Epithelial cell of proximal tubule (primary cell): ENCODE measurements around the gene MB21D2. TPM values are rescaled to one million over a fixed set of nuclear protein-coding genes. Genes with fewer than 3 reads are reported as not detected.

Experiments used
- DNase-seq: peaks from one replicate; pipeline ENCODE4 v3.0.0-alpha.2; 2011; ENCODE audit warnings: low read depth
- H3K4me3 ChIP-seq: 2 replicates; pipeline ENCODE4 v1.5.1; 2011; ENCODE audit warnings: low read depth, mild to moderate bottlenecking, low read length
- CTCF ChIP-seq: conservative IDR thresholded peaks from 2 replicates; pipeline ENCODE4 v1.5.1; 2012; ENCODE audit warnings: low read depth, mild to moderate bottlenecking, low read length
- total RNA-seq: library from RNA; depleted of rRNA; stranded (reverse); fragments of >200 nt; gene quantifications from 2 replicates; pipeline ENCODE4 v1.2.3, GENCODE V29; 2015

Gene MB21D2
- total RNA-seq, 1 donor from 2014 or later = 17.7 TPM

- no peak for TF ChIP-seq CTCF
- H3K4me3 ChIP-seq = no peak overlapping the region
- no peak for DNase-seq
These were observed 89.6 kb downstream of the MB21D2 start for GRCh38 chr3:192827863-192828594.

- no peak for DNase-seq
- TF ChIP-seq CTCF = no peak
These were observed 90.4 kb downstream of the MB21D2 start for GRCh38 chr3:192827208-192827607.

DNA sequence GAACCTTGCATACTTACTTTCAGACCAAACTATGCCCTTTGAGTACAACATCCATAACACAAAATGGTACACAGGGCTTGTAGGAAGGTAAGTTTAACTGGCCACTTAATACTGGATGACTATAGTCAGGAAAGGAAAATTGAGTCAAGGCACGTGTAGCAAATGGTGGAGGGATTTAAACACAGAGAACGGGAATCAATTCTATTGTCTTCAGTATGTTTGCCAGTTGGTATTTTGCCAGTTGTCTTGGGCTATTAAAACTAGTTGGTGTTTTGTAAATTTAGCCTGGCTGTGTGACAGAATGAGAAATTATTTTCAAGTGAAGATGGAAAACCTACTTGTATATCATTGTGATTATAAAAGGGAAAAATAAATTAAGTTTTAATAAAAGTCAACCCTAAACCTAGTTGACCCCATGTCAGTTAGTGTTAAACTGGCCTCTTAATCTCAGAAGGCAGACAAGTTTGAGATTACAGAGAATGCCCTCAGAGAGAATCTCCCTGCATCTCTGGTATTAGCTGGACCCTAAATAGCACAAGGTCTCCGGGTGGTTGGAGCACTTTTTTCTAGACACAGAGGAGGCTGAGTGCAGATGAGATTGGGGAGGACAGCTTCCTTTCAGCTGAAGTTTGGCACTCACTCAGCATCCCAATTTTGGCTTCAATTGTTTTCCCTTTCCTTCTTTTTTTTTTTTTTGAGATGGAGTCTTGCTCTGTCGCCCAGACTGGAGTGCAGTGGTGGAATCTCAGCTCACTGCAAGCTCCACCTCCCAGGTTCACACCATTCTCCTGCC, 91.2 kb downstream of the MB21D2 start:
- no peak for TF ChIP-seq CTCF
- no peak overlapping the region for H3K4me3 ChIP-seq
- no peak for DNase-seq

More at GRCh38 chr3:192827208-192827607, 90.4 kb downstream of the MB21D2 start:
- H3K4me3 ChIP-seq = no peak overlapping the region

- peak; percentile 39 for TF ChIP-seq CTCF
These were observed 91.9 kb downstream of the MB21D2 start for GRCh38 chr3:192825657-192826200.

GRCh38 chr3:192825216-192825615, 92.4 kb downstream of the MB21D2 start:
- no peak overlapping the region for H3K4me3 ChIP-seq
- no peak for DNase-seq
- TF ChIP-seq CTCF = no peak

More at GRCh38 chr3:192825657-192826200, 91.9 kb downstream of the MB21D2 start:
- no peak overlapping the region for H3K4me3 ChIP-seq
- peak; percentile 69 for DNase-seq

GRCh38 chr3:192824313-192824712, 93.3 kb downstream of the MB21D2 start:
- H3K4me3 ChIP-seq = no peak overlapping the region
- no peak for DNase-seq

More at GRCh38 chr3:192824313-192824712, 93.3 kb downstream of the MB21D2 start:
- no peak for TF ChIP-seq CTCF
